Trophoblast cell (in vitro differentiated cells and primary cell): ENCODE data around the gene GSE1.

ENCODE experiments used
- DNase-seq, 2 donors: peaks; one replicate each; pipeline ENCODE4 v3.0.0-alpha.2; 2016
- H2AFZ ChIP-seq: 2 replicates; pipeline ENCODE4 v1.6.1; 2013; ENCODE audit warnings: low read length, moderate library complexity, mild to moderate bottlenecking; ENCODE audit not compliant: insufficient read depth, poor library complexity
- H2AK5ac ChIP-seq: 2 replicates; pipeline ENCODE4 v1.6.1; 2013; ENCODE audit warnings: mild to moderate bottlenecking, low read length
- H2BK120ac ChIP-seq: 2 replicates; pipeline ENCODE4 v1.6.1; 2013; ENCODE audit warnings: low read length, mild to moderate bottlenecking, moderate library complexity; ENCODE audit not compliant: insufficient read depth, poor library complexity
- H2BK12ac ChIP-seq: 2 replicates; pipeline ENCODE4 v1.6.1; 2013; ENCODE audit warnings: mild to moderate bottlenecking, low read length, moderate library complexity
- H2BK5ac ChIP-seq: 2 replicates; pipeline ENCODE4 v1.6.1; 2013; ENCODE audit warnings: low read length, low read depth, moderate library complexity, mild to moderate bottlenecking; ENCODE audit not compliant: poor library complexity
- H3K14ac ChIP-seq: 2 replicates; pipeline ENCODE4 v1.6.1; 2013; ENCODE audit warnings: mild to moderate bottlenecking, low read length
- H3K18ac ChIP-seq: 2 replicates; pipeline ENCODE4 v1.6.1; 2013; ENCODE audit warnings: mild to moderate bottlenecking, low read length
- H3K23ac ChIP-seq: 2 replicates; pipeline ENCODE4 v1.6.1; 2013; ENCODE audit warnings: low read length
- H3K27ac ChIP-seq: 2 replicates; pipeline ENCODE4 v1.5.1; 2013; ENCODE audit warnings: low read depth, mild to moderate bottlenecking, inconsistent platforms, low read length, moderate library complexity
- H3K27me3 ChIP-seq: 2 replicates; pipeline ENCODE4 v1.6.1; 2013; ENCODE audit warnings: inconsistent platforms, mild to moderate bottlenecking, low read length, moderate library complexity; ENCODE audit not compliant: insufficient read depth
- H3K36me3 ChIP-seq, 2 experiments: 1 replicate in 1 of 2; 2 replicates in 1 of 2; pipeline ENCODE4 v1.6.1; 2013; ENCODE audit warnings: low read length in 2 of 2, mild to moderate bottlenecking in 2 of 2, moderate library complexity in 1 of 2; ENCODE audit not compliant: insufficient read depth in 2 of 2, control insufficient read depth in 1 of 2
- H3K4ac ChIP-seq: 2 replicates; pipeline ENCODE4 v1.6.1; 2013; ENCODE audit warnings: low read depth, mild to moderate bottlenecking, low read length, moderate library complexity
- H3K4me1 ChIP-seq, 2 experiments: 1 replicate in 1 of 2; 2 replicates in 1 of 2; pipeline ENCODE4 v1.6.1; 2013; ENCODE audit warnings: low read length in 2 of 2, mild to moderate bottlenecking in 2 of 2, moderate library complexity in 1 of 2; ENCODE audit not compliant: insufficient read depth in 2 of 2, control insufficient read depth in 1 of 2
- H3K4me2 ChIP-seq: 2 replicates; pipeline ENCODE4 v1.6.1; 2013; ENCODE audit warnings: inconsistent platforms, mild to moderate bottlenecking, low read length, moderate library complexity
- H3K4me3 ChIP-seq: 2 replicates; pipeline ENCODE4 v1.5.1; 2013; ENCODE audit warnings: mild to moderate bottlenecking, low read depth, low read length, inconsistent platforms
- H3K79me1 ChIP-seq: one replicate; pipeline ENCODE4 v1.6.1; 2013; ENCODE audit warnings: low read length
- H3K79me2 ChIP-seq: 2 replicates; pipeline ENCODE4 v1.6.1; 2013; ENCODE audit warnings: low read length, mild to moderate bottlenecking; ENCODE audit not compliant: control insufficient read depth, insufficient read depth, poor library complexity
- H3K9ac ChIP-seq: 2 replicates; pipeline ENCODE4 v1.6.1; 2013; ENCODE audit warnings: mild to moderate bottlenecking, low read length
- H3K9me3 ChIP-seq: 2 replicates; pipeline ENCODE4 v1.6.1; 2013; ENCODE audit warnings: low read depth, mild to moderate bottlenecking, control low read depth, inconsistent platforms, low read length; ENCODE audit not compliant: insufficient read depth
- H4K12ac ChIP-seq: 2 replicates; pipeline ENCODE4 v1.6.1; 2013; ENCODE audit warnings: low read depth, mild to moderate bottlenecking, low read length, moderate library complexity
- H4K8ac ChIP-seq: 2 replicates; pipeline ENCODE4 v1.6.1; 2013; ENCODE audit warnings: low read depth, mild to moderate bottlenecking, low read length, moderate library complexity
- H4K91ac ChIP-seq: one replicate; pipeline ENCODE4 v1.6.1; 2013; ENCODE audit warnings: low read depth, mild to moderate bottlenecking, low read length, moderate library complexity
- WGBS: extraction: QIAGEN DNeasy Blood & Tissue Kit; methylation state at CpG from one replicate; pipeline ENCODE4 v1.1.7; 2013; ENCODE audit warnings: missing lambda C conversion rate; ENCODE audit not compliant: insufficient read length, insufficient coverage; ENCODE audit errors: extremely low coverage; 5-methylcytosine and 5-hydroxymethylcytosine counted together

Gene GSE1

DNA sequence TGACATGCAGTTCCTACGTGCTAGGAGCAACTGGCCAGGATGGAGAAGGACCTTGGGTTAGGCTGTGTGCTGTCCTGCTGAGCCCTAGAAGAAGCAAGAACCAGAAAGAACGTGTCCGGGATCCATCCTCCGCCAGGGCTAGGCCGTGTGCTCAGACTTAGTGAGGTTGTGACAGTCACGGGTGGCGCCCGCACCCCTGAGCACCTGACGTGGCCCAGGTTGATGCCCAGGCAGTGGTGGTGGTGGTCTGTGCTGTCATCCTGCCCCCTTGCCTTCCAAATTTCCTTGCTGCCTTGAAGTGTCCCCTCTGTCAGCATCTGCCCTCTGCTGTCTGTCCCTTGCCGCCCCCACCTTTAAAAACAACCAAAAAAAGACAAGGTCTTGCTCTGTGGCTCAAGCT lies 4.2 kb upstream of the GSE1 start:
- H2AK5ac ChIP-seq, result no peak overlapping the region
- H2BK12ac ChIP-seq, result no peak overlapping the region
- H3K18ac ChIP-seq, result no peak overlapping the region
- no peaks in the 10 kb centered on the region for H3K9me3 ChIP-seq
- WGBS, result no CpG with 5 or more reads among the region's 10 CpGs
- H2BK120ac ChIP-seq, result no peak overlapping the region
- no peak overlapping the region for H3K14ac ChIP-seq
- H3K23ac ChIP-seq, result no peak overlapping the region
- no peak overlapping the region for H4K91ac ChIP-seq
- no peak overlapping the region for H3K27ac ChIP-seq
- no peak overlapping the region for H3K9ac ChIP-seq
- H3K4ac ChIP-seq, result no peak overlapping the region
- H4K12ac ChIP-seq, result no peak overlapping the region
- H3K79me2 ChIP-seq, result peaks cover 5% of the 10 kb centered on the region
- H3K36me3 ChIP-seq, result peaks cover 4% of the 10 kb centered on the region in 2 experiments
- H4K8ac ChIP-seq, result no peak overlapping the region
- H3K4me2 ChIP-seq, result no peak overlapping the region
- no peak overlapping the region for H2BK5ac ChIP-seq
- DNase-seq, result no peak
- H3K4me3 ChIP-seq, result no peak overlapping the region
- H3K4me1 ChIP-seq, result peaks cover 36 to 44% of the 10 kb centered on the region in 2 experiments
- H2AFZ ChIP-seq, result no peak overlapping the region
- peaks cover 20% of the 10 kb centered on the region for H3K79me1 ChIP-seq
- H3K27me3 ChIP-seq, result no peaks in the 10 kb centered on the region

DNA sequence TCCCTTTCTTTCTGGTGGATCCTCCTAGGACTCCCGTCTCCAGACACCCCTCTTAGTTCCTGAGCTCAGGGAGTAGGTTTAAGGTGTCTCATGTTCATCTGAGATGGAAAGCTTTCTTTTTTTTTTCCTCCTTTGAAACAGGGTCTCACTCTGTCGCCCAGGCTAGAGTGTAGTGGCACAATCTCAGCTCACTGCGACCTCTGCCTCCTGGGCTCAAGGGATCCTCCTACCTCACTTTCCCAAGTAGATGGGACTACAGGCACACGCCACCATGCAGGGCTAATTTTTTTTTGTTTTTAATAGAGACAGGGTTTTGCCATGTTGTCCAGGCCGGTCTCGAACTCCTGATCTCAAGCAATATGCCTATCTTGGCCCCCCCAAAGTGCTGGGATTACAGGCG lies 3.6 kb upstream of the GSE1 start:
- no CpG with 5 or more reads among the region's 7 CpGs for WGBS
- Histone ChIP-seq H3K27me3 (no peaks in the 10 kb centered on the region), H3K18ac (no peak overlapping the region), H2AFZ (no peak overlapping the region), H2BK12ac (no peak overlapping the region), H3K9ac (no peak overlapping the region), H2AK5ac (no peak overlapping the region), H4K12ac (no peak overlapping the region), H3K4me2 (no peak overlapping the region), H3K9me3 (no peaks in the 10 kb centered on the region), H3K4me3 (no peak overlapping the region), H3K27ac (no peak overlapping the region), H3K79me1 (peaks cover 23% of the 10 kb centered on the region), H2BK120ac (no peak overlapping the region), H3K14ac (no peak overlapping the region), H3K79me2 (peaks cover 5% of the 10 kb centered on the region), H3K4ac (no peak overlapping the region), H3K36me3 (peaks cover 4% of the 10 kb centered on the region in 2 experiments), H2BK5ac (no peak overlapping the region), H3K4me1 (peaks cover 39 to 47% of the 10 kb centered on the region in 2 experiments), H4K91ac (no peak overlapping the region), H4K8ac (no peak overlapping the region), H3K23ac (no peak overlapping the region)
- DNase-seq, result no peak

DNA sequence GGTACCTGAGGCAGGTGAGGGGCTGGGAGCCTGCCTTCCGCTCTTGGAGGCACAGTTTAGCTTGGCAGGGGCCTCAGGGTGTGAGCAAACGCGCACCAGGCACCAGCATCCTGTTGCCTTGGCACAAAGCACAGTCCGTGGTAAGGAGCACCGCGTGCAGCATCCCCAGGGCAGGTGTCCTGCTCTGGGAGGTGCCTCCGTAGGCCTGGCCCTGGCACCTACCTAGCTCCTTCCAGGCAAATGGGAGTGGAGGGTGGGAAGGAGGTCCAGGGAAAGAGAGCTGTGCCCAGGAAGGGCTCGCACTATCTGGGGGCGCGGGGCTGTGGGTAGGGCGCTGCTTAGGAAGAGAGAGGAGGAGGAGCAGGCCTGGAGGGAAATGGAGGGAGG lies 3.1 kb upstream of the GSE1 start:
- Histone ChIP-seq H3K27ac (no peak overlapping the region), H3K18ac (peak overlapping the region; percentile 42), H3K14ac (no peak overlapping the region), H3K9ac (no peak overlapping the region), H3K79me1 (peaks cover 26% of the 10 kb centered on the region), H3K4me1 (peaks cover 42 to 51% of the 10 kb centered on the region in 2 experiments), H3K4me2 (peak overlapping the region; percentile 54), H3K27me3 (no peaks in the 10 kb centered on the region), H2AFZ (no peak overlapping the region), H4K8ac (no peak overlapping the region), H3K79me2 (peaks cover 5% of the 10 kb centered on the region), H3K4me3 (no peak overlapping the region), H4K12ac (no peak overlapping the region), H2BK120ac (no peak overlapping the region), H3K23ac (no peak overlapping the region), H3K36me3 (peaks cover 4% of the 10 kb centered on the region in 2 experiments), H2BK12ac (no peak overlapping the region), H3K9me3 (no peaks in the 10 kb centered on the region), H2AK5ac (peak overlapping the region; percentile 5), H3K4ac (no peak overlapping the region), H2BK5ac (no peak overlapping the region), H4K91ac (no peak overlapping the region)
- WGBS, result no CpG with 5 or more reads among the region's 11 CpGs
- no peak for DNase-seq

DNA sequence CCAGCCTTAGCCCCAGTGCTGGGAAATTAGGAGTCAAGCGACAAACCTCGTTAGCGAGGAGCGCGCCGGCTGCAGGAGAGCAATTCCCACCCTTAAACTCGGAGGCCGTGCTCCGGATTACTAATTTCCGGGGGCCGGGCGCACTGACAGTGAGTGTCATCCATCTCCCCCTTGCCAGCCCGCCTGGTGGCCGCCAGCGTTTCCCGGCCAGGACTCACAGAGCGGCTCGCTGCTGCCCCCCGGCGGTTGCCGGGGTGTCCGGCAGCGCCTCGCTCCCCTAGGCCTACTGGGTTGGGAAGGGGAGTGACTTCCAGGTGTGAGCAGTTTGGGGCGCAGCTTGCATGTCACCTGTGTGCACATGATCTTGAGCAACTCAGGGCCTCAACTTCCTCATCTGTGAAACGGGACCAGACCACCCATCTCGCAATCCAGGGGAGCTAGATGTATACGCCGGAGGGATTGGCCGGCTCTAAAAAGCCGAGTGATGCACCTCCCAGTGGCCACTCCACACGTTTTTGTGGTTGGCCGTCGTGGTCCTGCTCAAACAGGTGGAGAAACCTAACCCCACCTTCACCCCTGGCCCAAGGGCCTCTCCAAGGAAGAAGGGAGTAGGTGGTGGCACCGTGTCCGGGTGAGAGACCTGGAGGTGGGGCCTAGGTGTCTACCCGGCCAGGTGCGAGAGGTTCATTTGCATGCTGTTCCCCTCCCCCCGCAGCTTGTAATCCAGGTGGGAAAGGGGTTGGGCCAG lies 2.5 kb upstream of the GSE1 start:
- Histone ChIP-seq H3K79me2 (peaks cover 6% of the 10 kb centered on the region), H2BK5ac (peak overlapping the region; percentile 8), H3K4me3 (no peak overlapping the region), H3K23ac (no peak overlapping the region), H3K14ac (no peak overlapping the region), H2BK12ac (no peak overlapping the region), H3K27ac (peak overlapping the region; percentile 30), H3K4me2 (peak overlapping the region; percentile 54), H4K12ac (no peak overlapping the region), H3K36me3 (peaks cover 1 to 4% of the 10 kb centered on the region in 2 experiments), H4K8ac (no peak overlapping the region), H4K91ac (no peak overlapping the region), H2AFZ (no peak overlapping the region), H2BK120ac (no peak overlapping the region), H3K18ac (peak overlapping the region; percentile 42), H3K27me3 (no peaks in the 10 kb centered on the region), H3K4me1 (peaks cover 46 to 50% of the 10 kb centered on the region in 2 experiments), H3K9me3 (no peaks in the 10 kb centered on the region), H3K9ac (no peak overlapping the region), H2AK5ac (no peak overlapping the region), H3K4ac (no peak overlapping the region), H3K79me1 (peaks cover 32% of the 10 kb centered on the region)
- WGBS, result no CpG with 5 or more reads among the region's 39 CpGs
- peak; percentile 94 to 95 for DNase-seq
